ENCODE results near the gene ASTN1.

The ASTN1 gene

DNA sequence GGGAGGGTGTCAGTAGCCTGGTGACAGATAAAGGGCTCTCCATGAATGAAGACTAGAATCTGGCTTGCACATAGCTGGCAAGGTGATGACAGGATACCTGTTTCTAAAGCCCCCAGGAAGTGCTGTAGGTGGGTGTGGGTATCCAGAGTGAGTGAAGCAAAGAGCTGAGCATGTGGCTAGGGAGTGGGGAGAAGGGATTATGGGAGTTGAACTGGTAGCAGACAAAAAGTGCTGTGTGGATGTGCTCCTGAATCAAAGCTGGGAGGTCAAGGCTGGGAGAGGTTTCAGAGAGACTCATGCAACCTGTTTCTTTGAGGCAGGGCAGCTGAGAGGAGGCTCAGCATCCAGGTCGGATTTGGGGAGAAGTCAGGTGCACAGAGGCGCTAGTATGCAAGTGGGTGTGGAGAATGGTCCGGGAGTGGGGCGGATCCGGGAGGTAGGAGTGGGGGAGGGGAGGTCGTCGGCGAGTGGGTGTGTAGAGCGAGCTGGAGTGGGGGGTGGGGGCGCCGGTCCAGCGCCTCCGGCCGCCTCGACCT is 600 bp downstream of the ASTN1 start:
- no peak for DNase-seq

DNA sequence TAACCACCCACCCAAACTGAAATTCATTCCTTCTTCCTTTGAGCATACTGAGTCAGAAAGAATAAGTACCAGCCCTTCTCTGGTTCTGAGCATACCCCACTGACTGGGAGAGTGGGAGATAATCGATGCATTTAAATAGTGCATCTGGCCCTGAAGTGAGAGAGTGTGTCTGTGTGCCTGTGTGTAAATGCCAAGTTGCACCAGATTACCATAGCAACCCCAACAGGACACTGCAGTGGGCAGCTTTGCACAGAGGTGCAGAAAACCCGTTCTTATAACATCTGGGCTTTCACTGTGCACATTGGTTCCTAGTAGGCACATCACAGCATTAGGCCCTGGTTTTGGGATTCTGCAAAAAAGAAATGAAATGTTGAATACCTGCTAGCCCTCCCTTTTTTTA is 2.3 kb downstream of the ASTN1 start:
- no peak for DNase-seq

DNA sequence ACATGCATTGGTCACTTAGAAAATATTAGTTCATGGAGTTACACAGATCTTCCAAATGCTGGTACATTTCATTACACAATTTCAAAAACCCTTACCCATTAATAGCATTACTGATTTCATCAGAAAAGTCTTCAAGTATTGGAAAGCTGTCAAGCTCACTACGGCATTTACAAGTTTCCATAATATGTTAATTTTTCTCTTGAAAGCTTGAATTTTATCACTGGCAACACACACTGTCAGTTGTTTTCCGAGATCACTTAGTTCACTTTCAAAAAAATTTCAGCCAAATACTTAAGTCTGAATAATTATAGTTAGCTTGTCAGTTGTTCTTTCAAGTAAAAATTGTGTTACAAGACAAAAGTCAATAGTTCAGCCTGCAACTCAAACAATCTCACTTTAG is 18.0 kb downstream of the ASTN1 start:
- no peak for DNase-seq

DNA sequence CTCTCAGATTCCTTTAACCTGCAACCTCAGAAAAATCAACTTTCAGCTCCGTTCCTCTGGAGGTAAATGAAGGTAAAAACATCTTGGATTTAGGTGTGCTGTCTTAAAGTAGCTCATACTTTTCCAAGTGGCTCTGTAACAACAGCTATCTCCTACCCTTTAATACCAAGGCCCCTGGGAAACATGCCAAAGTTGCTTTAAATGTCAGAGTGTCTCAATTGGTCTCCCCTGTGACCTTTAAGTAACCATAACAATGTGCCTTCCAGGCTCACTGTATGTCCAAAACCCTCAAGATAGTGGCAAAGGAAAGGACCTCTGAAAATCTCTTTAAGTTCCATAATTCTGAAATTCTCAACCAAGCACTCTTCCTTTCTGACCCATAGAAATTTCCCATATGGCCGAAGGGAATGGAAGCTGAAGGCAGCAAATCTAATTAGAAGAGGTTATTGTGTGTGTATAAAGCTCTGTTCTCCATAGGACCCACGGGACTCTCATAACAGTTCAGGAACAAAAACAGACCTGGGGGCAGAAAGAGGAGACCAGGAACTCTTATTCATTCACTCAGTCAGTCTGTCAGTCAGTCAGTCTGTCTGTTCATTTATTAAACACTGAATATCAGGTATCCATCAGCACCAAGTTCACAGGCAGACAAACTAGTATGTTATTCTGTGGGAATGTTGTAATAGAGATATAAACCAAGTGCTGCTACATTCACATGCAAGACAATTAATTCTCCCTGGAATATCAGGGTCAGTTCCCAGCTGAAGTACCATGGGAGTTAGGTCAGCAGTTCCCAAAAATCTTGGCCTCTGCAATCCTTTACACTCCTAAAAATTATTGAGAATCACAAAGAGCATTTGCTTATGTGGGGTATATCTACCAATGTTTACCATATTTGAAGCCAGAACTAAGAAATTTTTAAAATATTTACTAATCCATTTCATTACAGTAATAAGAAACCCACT is 19.1 kb downstream of the ASTN1 start:
- DNase-seq, result no peak

DNA sequence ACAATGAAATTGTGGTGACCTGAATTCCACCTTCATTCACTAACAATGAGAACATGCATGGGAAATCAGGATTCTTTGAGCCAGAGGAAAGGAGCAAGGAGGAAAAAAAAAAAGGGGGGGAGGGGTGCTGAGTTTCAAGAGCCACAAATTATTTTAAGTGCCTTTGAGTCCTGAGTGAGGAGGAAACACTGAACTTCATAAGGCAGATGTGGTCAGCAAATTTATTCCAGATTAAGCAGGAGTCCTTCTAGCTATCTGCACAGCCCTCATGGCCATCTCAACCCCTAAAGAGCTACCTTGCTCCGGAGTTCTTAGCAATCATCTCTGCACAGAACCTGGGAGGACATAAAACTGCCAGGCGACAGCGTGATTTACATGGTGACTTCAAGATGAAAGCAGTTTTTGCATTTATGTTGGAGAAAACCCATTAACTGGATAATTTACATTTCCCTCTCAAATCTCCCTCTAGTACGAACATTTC is 21.7 kb downstream of the ASTN1 start:
- no peak for DNase-seq

DNA sequence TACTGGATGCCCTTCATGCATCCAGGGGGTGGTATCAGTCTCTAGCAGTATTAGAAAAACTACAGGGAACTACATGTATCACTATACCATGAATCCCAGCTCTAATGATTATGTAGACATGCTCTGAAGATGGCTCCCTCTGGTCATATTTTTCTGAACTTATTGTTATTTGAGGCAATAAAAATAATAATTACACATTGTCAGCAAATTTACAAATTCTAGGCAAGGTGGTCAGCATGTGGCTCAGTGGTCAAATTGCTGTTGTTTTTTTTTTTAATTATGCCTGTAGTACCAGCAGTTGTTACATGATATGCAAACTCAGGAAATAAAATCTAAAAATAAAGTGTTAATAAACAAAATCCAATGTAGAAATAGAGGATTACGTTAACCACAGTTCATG is 22.5 kb downstream of the ASTN1 start:
- no peak for DNase-seq

DNA sequence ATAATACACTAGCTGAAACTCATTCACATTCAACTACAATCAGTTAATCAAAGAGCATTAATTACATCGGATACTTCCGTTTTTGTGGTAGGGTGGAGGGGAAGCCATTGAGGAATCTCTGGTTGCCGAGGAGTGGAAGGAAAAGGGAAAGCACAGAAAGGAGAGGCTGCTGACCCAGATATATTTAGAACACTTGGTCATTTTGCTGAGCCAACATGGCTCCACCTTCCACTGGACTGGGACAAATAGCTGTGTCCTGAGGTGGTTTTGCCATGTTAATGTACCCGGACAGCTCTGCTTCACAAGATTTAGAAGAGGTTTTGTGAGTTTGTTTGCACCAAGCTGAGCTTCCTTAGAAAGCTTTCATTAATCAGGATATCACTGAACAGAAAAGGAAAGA is 26.2 kb downstream of the ASTN1 start:
- no peak for DNase-seq

DNA sequence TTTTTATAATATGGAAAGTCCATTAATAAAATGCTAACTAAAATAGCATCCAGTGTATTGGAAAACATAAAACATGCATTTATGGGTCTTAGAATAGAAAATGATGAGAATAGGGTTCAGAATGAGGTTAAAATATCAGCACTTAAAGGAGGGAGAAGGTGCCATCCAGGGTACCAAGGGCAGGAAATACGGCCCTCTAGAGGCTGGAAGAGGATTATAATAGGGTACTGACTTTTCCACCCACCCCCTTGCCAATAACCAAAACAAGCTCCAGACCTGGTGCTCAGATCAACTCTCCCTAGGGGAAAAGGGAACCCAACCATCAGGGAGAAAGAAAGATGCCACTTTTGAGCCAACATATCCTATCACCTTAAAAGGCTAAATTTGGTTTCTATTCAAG is 26.7 kb downstream of the ASTN1 start:
- DNase-seq, result no peak

DNA sequence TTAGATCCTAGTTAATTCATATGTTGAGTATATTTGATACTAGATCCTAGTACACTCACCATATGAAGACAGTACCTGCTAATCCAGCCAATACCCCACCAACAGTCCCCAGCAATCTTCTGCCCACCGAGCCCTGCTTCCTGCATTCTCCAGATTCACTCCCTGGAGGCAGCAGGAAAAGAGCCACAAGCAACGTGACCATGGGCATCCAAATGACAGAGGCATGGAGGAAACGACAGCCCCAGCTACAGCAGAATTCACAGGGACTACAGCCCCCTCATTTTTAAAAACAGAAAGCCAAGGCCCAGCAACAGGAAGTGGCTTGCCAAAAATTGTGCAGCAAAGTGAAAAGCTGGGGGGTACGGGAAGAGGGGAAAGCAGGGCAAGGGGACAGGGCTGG is 29.3 kb downstream of the ASTN1 start:
- no peak for DNase-seq

DNA sequence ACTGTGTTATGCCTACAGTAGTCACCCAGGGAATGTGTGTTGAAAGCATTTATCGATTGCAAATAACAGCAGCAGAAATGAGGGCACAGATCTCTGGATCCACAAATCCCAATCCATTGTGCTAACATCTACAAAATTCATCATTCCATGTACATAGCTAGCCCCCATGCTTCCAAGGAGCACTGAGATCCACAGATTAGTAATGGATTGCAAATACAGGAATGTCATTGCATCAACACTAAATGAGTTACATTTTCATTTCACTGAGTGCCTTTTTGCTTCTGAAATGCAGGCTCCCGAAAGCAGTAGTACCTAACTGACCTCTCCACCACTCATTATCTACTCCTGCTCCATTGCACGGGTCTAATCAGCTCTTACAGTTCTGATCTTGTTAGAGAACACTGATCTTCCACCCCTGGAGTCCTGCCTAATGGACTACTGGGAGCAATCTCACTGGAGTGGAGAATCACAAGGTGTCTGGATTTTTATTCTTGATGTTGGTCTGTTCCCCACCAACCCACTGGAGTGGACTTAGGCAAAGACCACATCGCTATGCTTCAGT is 30.5 kb downstream of the ASTN1 start:
- DNase-seq, result no peak

DNA sequence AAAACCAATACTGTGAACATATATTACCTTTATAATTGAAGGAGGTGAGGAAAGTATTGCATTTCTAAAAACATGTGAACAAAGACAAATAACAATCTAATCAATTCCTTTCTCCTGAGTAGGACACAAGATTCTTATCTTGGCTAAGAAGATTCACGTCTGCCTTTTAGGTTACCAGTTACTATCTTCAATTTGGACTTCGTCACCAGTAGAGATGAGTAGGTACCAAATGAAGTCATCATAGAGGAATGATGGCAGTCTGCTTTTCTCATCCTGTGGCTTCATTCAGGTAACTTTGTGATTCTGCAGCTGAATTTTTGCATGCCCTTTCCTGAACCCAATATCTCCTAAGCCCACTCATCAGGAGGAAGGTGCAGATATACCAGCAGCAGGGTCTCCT is 32.4 kb downstream of the ASTN1 start:
- DNase-seq, result no peak

DNA sequence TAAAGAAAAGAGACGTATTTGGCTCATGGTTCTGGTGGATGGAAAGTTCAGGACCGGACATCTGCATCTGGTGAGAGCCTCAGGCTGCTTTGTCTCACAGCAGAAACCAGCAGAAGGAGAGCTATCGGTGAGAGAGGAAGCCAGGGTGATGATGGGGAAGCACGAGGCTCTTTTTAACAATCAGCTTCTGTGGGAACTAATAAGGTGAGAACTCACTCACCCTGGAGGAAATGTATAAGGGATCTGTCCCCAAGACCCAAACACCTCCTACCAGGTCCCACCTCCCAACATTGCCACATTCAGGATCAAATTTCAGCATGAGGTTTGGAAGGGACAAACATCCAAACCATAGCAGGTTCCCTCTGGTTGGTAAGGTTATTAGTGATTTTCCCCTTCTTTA is 32.8 kb downstream of the ASTN1 start:
- DNase-seq, result no peak

DNA sequence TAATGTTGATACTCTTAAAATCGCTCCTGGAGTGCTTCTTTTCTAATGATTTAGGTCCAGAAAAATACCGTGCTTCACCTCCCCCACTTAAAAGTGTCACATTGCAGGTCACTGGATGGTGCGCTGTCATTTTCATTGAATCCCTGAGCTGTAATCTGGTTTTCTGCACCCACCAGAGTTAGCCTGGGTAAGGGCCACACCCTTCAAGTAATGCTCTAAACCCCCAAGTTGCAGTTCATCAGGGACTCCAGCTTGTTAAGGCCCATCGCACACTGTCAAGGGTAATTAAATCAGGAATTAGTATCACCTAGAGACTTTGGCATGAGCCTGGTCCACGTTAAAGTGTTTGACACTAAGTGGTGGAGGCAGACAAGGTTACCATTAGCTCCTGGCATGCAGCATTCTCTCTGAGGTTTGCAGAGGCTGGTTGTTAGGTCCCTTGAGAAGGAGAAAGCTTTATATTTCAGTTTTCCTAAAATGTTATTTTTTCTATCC is 34.0 kb downstream of the ASTN1 start:
- no peak for DNase-seq

DNA sequence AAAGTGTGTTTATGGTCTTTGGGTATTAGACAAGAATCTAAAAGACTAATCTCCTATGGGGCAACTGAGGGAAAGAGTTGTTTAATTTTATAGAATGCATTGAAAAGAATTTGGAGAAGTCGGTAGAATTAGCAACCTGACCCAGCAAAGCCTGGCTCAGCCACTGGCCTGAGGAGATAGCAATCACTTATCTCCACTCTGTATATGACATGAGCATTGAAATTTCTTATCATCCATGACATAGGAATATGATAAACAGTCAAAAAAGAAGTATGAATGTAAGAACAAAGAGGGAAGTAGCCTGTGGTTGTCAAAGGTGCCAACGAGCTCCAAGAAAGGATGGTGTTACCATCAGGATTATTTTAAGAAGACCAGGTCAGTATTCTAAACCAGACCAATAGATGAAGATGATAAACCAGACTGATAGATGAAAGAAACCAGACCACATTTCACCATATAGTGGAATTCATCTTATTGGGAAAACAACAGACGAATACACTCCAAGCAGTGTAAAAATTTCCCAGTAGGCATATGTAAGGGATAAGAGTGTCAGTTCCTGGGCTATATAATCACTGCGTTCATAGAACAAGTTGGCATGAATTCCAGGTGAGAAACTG is 35.7 kb downstream of the ASTN1 start:
- no peak for DNase-seq

DNA sequence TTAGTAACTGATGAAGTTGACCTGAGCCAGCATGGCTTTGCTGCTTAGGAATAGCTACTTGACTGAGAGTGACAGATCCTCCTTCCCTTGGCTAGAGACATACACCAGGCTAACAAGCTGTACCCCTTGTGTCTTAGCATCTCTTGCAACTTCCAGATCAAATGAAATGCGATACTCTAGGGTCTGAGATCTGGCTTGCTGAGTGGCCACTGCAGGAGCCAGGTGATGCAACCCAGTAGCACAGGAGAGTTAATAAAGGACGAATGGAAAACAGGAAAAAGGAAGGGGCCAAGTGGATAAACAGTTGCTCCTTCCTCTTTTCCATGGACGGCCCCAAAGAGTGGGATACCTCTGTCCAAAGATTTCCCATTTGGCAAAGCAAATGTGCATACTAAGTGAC is 38.2 kb downstream of the ASTN1 start:
- no peak for DNase-seq

DNA sequence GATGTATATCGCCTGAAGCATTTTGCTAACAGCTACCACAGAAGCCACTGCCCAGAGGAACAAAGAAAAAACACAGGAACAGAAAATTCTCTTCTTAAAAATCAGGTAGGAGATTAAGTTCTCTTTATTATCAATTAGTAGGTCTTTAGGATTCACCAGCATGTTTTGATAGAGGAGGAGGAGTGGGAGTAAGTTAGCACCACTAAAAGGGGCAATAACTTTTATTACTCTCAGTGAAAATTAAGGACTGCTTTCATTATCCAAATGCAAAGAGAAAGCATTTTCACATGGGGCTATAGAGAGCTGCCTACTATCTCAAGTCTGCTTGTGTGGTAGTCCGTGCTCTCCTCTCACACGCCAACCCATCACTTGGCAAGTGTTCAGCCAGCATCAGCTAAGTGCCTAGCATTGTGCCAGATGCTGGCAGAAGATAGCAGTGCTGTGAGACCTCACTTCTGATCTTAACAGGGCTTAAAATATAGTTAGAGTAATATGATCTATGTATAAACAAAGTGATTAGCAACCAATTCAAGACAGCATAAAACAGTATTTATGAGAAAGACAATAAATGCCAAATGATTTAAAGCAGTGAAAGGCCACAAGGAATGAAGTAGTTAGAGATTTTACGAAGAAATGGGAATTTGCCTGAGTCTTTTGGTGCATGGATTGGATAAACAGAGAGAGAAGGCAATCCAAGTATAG is 39.8 kb downstream of the ASTN1 start:
- no peak for DNase-seq

DNA sequence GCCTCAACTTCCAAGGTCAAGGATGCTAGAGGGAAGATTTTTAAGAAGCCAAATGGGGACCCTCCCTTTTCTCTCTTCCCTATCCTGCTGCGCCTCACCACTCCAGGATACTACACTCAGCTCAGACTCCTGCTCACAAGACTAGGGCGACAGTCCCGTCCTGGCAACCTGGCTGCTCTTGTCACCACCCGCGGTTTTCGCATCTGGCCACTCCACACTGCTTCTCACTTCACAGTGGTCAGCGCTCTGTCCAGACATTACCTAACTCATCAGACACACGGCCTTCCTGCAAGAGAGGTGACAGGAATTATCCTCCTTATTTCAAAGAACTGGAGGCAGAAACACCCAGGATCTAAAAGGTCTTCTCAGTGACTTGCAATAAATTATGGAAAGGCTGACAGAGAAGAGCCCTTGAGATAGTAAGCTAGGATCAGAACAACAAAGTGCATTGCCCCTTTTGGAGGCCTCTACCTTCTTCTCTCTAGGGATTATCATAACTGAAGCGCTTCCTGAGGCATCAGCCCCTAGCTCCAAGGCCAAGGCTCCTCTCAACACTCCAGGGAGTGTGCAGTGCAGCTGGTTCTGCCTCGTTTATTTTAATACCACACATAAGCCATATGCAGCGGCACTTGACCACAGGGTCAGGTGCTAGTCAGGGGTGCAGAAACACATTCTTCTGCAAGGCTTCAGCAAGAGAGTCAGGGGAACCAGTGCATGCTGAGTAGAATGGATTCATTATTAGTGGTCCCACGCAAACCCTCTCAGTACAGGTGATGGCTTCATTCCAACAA is 41.9 kb downstream of the ASTN1 start:
- no peak for DNase-seq

DNA sequence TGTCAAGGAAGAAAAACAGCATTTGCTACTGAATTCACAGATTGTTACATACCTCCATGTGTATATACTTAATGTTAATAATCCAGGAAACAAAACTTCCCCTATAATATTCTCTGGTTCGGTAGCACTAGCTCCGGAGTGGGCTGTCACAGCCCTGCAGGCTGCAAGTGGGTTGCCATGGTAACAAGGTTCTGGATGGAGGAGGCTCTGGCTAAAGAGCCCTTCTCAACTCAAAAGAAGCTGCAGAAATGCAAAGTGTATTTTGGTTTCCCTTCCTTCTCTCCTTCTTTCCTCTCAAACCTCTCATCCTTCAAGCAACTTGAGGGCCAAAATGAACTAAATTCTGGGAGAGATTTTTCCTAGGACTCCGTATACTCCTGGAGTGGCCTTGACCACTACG is 45.2 kb downstream of the ASTN1 start:
- DNase-seq, result no peak

DNA sequence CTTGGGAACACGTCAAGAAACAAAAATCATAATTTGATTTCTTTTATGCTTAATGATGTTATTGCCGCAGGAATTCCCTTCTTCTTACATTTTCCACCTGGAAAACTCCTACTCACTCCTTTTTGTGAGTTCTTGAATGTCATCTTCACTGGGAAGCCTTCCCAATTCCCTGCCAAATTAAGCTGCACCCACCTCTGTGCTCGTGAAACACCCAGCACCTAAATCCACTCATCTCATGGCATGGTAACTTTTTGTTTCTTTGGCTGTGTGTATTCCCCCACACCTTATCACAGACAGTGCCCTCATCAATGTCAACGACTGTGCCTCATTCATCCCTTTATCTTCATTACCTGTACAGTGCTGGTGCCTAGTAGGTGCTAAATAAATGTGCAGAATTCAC is 45.6 kb downstream of the ASTN1 start:
- DNase-seq, result no peak

DNA sequence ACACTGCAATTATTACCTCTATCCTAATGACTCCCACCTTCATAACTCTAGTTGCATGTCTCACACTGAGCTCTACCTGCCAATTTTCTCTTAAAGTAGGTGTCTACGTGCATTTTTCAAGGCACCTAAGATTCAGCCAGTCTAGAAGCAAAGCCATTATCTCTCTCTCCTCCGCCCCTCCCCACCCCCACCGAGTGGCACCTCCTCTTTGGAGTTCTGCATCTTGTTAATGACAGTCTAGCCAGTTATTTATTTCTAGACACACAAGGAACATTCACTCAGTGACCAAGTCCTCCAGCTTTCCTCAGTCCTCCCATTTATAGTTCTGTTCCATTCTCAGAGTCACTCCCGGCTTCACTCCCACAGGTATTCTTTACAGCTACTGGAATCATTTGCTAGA is 47.6 kb downstream of the ASTN1 start:
- no peak for DNase-seq

DNA sequence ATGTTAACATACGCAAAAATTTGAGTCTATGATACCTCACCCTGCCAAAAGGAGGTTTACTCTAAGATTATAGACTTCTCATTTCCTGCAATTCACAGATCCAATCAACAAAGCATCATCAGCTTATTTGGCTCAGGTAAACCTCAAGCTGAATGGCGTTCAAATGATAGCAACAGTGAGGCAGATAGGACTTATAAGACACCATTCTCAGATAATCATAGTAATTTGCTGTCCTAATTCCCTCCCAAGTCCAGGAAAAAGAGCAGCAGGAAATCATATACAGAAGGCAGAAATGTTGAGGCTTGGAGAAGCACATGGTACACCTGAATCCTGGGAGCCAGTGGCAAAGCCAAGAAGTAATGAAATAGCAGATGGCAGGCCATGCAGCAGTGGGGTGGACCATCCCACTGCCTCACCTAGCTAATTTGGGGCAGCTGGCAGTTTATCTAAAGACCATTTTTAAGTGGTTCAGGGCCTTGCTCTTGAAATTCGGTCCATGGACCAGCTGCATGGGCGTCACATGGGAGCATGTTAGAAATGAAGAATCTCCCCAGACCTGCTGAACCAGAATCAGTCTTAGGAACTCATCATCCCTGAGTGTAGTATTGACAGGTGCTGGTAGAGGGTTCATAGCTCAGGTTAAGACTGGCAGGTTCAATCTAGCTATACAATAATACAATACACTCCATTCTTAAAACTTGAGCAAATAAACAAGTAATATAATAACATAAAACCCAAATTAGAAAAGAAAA is 57.7 kb downstream of the ASTN1 start:
- DNase-seq, result no peak

Data from fibroblast of skin of scalp (primary cell).